HG02943 (cell line): ENCODE data around the gene HSPA12B.
"Not testable (repeated sequence)": the region's sequence is repeated elsewhere in the genome, so short reads cannot be mapped to it uniquely, and the experiment has no call there.

Experiments
- ATAC-seq: cut with Tn5 transposase; IDR thresholded peaks from one replicate; pipeline ENCODE4 v1.9.1; 2021; ENCODE audit warnings: mild to moderate bottlenecking, low read depth, moderate library complexity; ENCODE audit not compliant: unreplicated experiment

The HSPA12B gene

DNA sequence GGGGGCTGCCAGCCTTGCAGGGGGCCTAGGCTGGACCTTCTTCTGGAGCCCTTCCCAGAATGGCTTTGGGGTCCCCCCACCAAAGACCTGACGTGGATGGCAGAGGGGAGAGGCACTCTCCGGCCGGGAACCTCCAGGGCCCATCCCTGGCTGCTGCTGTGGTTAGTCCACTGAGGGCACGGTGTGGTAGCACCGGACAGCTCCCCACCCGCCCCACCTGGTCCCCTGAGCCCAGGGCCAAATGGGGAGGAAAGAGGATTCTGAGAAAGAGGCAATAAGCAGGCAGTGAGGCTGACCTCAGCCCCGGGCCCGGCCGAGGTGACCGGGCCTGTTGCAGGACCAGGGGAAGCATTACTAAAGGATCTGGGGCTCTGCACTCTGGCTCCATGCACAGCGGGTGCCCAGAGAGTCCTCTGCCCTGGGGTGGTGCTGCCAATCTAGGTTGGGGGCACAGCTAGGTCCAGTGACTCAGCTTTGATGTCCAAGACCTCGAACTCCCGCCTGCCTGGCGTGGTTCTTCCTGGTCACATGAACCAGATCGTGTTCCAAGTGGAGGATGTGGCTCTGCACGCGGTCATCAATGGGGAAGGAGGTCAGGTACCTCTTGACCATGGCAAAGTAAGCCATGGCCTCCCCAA lies 51.9 kb downstream of the HSPA12B start:
- ATAC-seq: no peak

DNA sequence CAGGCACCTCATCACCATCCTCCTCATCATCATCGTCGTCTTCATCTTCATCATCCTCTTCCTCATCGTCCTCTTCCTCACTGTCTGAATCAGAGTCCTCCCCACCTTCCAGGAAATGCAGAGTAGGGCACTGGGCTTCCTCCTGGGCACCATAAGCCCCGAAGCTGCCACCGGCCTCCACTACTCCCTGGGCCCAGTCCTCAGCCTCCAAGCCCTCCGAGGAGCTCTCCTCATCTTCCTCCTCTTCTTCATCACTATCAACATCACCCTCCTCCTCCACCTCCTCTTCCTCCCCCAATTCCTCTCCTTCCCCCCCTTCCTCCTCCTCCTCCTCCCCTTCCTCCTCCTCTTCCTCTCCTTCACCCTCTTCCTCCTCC lies 52.4 kb downstream of the HSPA12B start:
- ATAC-seq: no peak

DNA sequence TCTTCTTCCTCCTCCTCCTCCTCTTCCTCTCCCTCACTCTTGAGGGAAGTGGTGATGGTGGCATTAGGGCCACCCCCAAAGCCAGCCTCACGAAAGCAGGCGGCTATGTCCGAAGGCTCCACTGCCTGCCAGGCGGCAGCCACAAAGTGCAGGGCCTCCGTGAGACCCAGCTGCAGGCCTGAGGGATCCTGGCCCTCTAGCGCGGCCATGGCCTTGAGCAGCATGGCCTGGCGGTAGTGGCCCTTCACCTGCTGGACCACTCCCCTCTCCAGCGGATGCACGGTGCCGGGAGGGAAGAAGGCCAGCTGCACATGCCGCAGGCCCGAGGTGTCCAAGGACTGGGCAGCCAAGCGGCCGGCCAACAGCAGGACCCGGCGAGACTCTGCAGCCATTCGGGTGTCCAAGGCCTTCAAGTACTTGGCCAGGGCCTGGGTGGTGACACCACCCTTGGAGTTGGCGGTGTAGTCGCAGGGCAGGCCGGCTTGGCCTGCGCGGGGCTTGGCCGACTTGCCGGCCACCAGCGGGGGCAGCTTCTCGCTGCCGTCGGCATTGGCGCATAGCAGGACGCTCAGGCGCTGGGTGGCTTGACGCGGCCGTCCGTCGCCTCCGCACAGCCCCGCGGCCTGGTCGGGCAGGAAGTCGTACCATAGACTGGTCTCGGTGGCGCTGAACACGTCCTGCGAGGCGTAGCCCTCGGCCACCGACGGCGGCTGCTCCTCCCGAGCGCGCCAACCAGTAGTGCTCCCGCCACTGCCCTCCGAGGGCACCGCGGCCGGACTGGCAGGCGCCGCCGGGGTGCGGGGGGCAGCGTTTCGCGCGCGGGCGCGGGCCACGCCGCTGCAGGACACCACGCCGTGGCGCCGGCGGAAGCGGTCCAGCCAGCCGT lies 53.0 kb downstream of the HSPA12B start:
- no peak for ATAC-seq

DNA sequence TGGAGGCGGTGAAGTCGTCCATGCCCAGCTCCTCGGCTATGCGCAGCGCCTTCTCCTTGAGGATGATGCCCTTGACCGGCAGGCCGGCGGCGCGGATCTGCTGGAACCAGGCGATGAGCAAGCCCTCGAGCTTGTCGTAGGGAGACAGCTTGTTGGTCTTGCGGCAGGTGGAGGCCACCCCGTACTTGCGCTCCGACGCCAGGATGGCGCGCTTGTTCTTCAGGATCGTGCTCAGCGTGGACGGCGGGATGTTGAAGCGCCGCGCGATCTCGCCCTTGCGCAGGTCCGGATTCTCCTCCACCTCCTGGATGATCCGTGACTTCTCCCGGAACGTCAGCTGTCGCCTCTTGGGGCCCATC lies 53.6 kb downstream of the HSPA12B start:
- no peak for ATAC-seq

DNA sequence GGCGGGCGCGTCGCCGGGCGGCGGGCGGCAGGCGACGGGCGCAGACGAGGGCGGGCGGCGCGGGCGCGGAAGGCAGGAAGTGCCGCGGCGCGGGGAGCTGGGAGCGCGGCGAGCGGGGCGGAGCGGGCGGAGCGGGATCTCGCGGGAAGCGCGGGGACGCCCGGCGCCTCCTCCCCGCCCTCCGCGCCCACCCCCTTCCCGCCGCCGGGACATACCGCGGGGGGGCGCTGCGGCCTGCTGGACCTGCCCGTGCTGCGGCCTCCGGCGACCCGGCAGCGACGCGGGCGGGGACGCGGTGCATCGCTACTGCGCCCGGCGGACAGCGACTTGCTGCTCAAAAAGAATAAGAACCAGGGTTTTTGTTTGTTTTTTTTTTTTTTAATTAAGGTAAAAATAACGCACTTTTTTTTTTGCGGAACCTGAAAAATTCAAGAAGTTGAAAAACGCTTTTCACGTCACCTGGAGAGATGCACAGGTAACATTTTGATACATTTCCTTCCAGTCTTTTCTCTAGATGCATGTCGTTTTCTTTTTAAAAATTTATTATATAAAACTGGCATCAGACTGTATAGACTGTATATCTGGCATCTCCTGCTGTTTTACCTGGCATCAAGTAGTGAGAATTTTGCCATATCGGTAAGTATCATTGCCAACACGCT lies 54.3 kb downstream of the HSPA12B start, which contains the start of gene CENPB:
CENPB (minus strand) TSS at position 76 of the 659 bp plus-strand sequence. CDS start 257 bp downstream, outside the sequence.
- peak; percentile 64 for ATAC-seq

DNA sequence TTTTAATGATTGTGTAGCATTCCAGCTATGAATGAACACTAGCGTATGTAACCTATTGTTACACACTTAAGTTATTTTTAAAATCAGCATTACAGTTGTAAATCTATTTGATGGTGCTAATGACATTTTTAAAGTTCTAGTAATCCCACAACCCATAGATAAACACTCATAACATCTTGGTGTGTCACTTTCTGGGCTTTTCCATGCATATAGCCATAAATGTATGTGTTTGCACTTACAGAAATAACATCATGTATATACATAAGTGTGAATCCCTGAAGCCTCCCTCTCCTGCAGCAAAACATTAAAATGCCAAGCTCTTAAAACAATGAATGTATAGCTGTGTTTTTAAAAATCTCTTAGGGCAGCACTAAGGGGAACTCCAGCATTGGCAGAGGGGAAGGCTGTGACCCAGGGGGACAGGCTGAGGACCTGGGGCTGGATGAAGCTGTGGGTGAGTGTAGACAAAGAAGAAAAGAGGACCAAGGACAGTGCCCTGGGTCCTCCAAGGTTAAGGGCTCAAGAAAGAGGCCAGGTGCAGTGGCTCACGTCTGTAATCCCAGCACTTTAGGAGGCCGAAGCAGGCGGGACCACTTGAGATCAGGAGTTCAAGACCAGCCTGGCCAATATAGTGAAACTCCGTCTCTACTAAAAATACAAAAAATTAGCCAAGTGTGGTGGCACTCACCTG lies 55.0 kb downstream of the HSPA12B start:
- ATAC-seq: no peak

DNA sequence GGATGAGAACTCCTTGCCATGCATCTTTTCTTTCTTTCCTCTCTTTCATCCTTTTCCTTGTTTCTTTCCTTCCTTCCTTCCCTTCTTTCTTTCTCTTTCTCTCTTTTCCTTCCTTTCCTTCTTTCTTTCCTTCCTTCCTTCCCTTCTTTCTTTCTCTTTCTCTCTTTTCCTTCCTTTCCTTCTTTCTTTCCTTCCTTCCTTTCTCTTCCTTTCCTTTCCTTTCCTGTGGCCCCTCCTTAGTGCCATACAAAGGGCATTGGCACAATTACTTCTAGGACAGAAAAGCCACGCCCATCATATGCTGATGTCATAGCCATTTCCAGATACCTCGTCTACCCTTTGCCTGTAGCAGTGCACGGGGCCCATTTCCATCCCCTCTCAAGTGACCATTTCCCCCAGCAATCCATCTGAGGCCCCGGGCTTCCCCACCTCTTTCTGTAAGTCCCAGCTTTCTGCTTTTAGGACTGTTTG lies 56.2 kb downstream of the HSPA12B start:
- no peak for ATAC-seq

DNA sequence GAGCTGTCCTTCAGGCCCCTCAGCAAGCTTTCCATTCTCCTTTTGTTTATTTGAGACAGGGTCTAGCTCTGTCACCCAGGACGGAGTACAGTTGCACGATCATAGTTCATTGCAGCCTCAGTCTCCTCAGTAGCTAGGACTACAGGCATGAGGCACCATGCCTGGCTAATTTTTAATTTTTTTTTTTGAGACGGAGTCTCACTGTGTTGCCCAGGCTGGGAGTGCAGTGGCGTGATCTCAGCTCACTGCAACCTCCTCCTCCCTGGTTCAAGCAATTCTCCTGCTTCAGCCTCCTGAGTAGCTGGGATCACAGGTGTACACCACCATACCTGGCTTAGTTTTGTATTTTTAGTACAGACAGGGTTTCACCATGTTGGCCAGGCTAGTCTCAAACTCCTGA lies 56.7 kb downstream of the HSPA12B start:
- not testable (repeated sequence) for ATAC-seq

GRCh38 chr20:3794168-3794567 lies 61.7 kb downstream of the HSPA12B start:
- ATAC-seq: not testable (repeated sequence)

DNA sequence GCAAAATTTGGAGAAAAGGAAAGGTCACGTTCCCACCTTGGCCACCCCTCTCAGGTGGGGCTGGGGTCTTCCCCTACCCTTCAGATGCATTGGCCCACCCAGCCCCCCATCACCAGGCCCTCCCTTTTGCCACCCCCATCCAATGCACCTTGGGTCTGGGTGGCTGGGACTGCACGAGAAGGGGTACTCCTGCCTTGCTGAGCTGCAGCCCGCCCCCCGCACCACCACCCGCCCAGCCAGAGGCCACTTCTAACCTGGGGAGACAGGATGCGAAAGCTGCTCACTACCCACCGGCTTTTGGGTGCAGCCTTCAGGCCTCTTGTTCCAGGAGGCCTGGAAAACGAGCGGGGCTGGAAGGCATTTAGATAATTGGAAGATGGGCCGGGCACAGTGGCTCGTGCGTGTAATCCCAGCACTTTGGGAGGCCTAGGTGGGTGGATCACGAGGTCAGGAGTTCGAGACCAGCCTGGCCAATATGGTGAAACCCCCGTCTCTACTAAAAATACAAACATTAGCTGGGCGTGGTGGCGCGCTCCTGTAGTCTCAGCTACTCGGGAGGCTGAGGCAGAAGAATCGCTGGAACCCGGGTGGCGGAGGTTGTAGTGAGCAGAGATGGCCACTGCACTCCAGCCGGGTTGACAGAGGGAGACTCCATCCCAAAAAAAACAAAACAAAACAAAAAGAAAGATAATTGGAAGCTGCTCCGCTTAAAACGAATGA lies 62.4 kb downstream of the HSPA12B start:
- ATAC-seq: no peak

DNA sequence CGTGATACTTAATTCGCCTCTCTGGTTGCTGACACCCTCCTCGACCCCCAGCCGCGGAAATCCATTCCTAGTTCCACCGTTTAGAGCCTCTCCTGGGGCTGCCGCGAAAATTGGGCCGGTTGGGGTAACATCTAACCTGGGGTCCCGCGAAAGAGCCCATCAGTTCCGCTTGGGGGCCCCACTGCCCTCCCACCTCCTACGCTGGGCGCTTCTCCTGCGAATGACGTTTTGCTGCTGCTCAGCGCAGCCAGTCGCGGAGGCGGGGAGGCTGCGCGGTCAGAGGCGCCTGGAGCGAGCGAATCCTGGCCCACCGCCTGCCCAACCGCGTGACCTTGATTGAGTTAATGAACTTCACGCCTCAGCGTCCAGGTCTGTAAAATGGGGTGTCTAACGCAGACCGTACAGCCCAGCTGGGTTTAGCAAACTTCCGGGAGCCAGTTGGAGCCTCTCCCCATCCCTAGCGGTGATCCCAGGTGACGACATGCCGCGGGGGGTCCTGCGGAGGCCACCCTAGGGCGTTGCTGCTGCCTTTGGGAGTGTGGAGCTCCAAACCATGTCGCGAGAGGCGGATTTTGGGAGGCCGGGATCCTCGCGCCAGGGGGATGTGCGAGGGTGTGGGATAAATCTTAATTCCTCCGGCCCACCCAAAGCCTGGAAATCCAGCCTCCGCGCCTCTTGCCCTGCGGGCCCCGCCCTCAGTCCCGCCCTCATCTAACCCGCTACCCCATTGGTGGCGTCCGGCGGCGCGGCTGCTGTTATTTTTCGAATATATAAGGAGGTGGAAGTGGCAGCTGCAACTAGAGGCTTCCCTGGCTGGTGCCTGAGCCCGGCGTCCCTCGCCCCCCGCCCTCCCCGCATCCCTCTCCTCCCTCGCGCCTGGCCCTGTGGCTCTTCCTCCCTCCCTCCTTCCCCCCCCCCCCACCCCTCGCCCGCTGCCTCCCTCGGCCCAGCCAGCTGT lies 63.3 kb downstream of the HSPA12B start, which contains the start of gene CDC25B:
CDC25B (plus strand) TSS at position 800 of the 958 bp plus-strand sequence. CDS start 222 bp downstream, outside the sequence.
- peak; percentile 55 for ATAC-seq

DNA sequence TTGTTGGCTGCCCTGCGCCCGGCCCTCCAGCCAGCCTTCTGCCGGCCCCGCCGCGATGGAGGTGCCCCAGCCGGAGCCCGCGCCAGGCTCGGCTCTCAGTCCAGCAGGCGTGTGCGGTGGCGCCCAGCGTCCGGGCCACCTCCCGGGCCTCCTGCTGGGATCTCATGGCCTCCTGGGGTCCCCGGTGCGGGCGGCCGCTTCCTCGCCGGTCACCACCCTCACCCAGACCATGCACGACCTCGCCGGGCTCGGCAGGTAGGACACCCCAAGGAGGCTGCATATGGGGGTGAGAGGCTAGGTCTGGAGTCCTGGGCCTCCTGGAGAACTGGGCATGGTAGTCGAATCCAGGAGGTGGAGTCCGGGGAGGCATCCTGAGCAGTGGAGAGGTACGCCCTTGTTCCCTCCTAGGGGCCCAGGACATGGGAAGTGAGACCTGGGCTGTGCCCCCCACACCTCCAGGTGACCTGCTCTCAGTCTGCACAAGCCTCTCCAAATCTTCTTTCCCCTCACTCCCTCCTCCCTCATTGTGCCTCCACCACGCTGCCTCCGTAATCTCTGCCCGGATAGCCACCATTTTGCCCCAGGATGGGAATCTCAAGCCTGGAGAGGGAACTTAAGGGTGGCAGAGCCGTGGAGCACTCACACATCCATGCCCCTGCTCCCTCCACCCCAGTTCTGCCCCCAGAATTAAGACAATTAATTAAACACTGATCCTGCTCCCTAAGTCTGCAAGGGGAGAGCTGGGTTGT lies 64.2 kb downstream of the HSPA12B start:
- ATAC-seq: peak; percentile 14

- ATAC-seq: no peak
Measured at GRCh38 chr20:3797226-3797545, 64.7 kb downstream of the HSPA12B start.

DNA sequence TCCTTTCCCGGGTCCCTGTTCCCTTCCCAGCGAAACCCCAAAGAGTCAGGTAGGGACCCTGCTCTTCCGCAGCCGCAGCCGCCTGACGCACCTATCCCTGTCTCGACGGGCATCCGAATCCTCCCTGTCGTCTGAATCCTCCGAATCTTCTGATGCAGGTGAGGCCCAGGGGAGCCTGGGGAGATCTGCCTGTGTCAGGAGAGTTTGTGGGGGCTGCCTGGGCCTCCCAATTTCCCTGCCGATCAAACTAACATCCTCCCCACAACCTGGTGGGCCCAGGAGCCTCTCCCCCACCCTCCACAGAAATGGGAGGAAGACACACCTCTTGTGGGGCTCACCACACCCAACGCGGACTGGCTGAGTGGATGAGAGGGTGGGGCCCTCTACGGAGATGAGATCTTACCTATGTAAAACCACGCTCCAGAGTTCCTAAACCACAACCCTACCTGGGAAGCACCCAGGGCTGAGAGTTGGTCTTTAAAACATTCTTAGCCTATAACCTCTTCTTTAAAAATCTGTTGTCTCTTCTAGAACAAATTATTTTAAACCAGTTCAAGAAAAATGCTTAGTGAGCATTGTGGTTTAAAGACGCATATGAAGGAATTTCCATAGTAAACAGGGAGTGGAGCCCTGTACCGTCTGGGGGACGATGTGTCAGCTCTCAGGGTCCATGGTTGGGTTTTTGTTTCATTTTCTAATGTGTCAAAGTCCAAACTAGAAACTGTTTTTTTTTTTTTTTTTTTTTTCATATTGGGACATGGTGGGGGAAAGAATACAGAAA lies 65.3 kb downstream of the HSPA12B start:
- no peak for ATAC-seq

DNA sequence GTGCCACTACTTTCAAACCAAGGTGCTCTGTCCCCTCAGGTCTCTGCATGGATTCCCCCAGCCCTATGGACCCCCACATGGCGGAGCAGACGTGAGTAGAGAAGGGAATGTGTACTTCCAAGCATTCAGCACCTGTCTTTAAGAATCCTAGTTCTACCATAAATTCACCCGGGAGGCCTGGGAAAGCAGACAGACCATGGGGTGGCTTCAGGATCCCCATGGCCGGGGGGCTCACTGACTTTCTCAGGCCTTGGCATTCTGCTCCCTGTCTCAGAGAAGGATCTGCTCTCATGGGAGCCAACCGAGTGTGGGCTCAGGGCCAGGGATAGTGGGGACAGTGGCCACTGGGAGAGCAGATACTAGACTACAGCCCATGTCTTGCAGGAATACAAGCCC lies 65.9 kb downstream of the HSPA12B start:
- ATAC-seq: no peak

- ATAC-seq: no peak
Measured at GRCh38 chr20:3798908-3799248, 66.4 kb downstream of the HSPA12B start.

GRCh38 chr20:3800256-3800877 lies 67.9 kb downstream of the HSPA12B start:
- no peak for ATAC-seq
